HUES64 (cell line): ENCODE data around the gene CTXN1.

Experiments
- H3K27ac ChIP-seq: 2 replicates; pipeline ENCODE4 v1.7.0; 2013; ENCODE audit warnings: low read depth, low read length, inconsistent platforms
- H3K27me3 ChIP-seq: 2 replicates; pipeline ENCODE4 v1.6.1; 2013; ENCODE audit warnings: mild to moderate bottlenecking, low read length; ENCODE audit not compliant: insufficient read depth
- H3K36me3 ChIP-seq: 2 replicates; pipeline ENCODE4 v1.6.1; 2013; ENCODE audit warnings: mild to moderate bottlenecking, low read length; ENCODE audit not compliant: insufficient read depth
- H3K4me1 ChIP-seq: 2 replicates; pipeline ENCODE4 v1.6.1; 2013; ENCODE audit warnings: mild to moderate bottlenecking, low read length, moderate library complexity; ENCODE audit not compliant: insufficient read depth
- H3K4me3 ChIP-seq: 2 replicates; pipeline ENCODE4 v1.5.1; 2013; ENCODE audit warnings: mild to moderate bottlenecking, low read length, moderate library complexity
- H3K9ac ChIP-seq: 2 replicates; pipeline ENCODE4 v1.6.1; 2013; ENCODE audit warnings: mild to moderate bottlenecking, low read depth, low read length
- H3K9me3 ChIP-seq: 2 replicates; pipeline ENCODE4 v1.6.1; 2013; ENCODE audit warnings: low read depth, low read length; ENCODE audit not compliant: insufficient read depth
- WGBS: fragments of 150-250, 120-280 bp; methylation state at CpG from one replicate; pipeline ENCODE4 v1.1.7; 2013; ENCODE audit warnings: missing lambda C conversion rate; 5-methylcytosine and 5-hydroxymethylcytosine counted together

Gene CTXN1

GRCh38 chr19:7877249-7877836, 48.6 kb downstream of the CTXN1 start:
- Histone ChIP-seq H3K9me3 (no peaks in the 10 kb centered on the region), H3K27me3 (peaks cover 18% of the 10 kb centered on the region), H3K27ac (no peak overlapping the region), H3K36me3 (no peaks in the 10 kb centered on the region), H3K4me1 (no peaks in the 10 kb centered on the region), H3K4me3 (no peak overlapping the region), H3K9ac (no peak overlapping the region)
- WGBS = 94% methylated on average over 6 of the region's 6 CpGs

- whole genome bisulfite sequencing = 54% methylated on average over 12 of the region's 12 CpGs
These were observed 51.0 kb downstream of the CTXN1 start for GRCh38 chr19:7874897-7875273.

More at GRCh38 chr19:7874897-7875273, 51.0 kb downstream of the CTXN1 start:
- peaks cover 18% of the 10 kb centered on the region for H3K27me3 ChIP-seq
- no peak overlapping the region for H3K27ac ChIP-seq
- peak overlapping the region; percentile 84 for H3K4me3 ChIP-seq
- H3K4me1 ChIP-seq = 0 out of 2 replicates have a peak, but pooled peaks cover 2% of the 10 kb centered on the region
- H3K36me3 ChIP-seq = no peaks in the 10 kb centered on the region
- H3K9ac ChIP-seq = no peak overlapping the region
- H3K9me3 ChIP-seq = no peaks in the 10 kb centered on the region
